ENCODE measurements around the gene AHCYL2. TPM values are rescaled to one million over a fixed set of nuclear protein-coding genes. Genes with fewer than 3 reads are reported as not detected.

AHCYL2 gene
- total RNA-seq, 1 experiment from 2014 or later = 20.2 TPM

DNA sequence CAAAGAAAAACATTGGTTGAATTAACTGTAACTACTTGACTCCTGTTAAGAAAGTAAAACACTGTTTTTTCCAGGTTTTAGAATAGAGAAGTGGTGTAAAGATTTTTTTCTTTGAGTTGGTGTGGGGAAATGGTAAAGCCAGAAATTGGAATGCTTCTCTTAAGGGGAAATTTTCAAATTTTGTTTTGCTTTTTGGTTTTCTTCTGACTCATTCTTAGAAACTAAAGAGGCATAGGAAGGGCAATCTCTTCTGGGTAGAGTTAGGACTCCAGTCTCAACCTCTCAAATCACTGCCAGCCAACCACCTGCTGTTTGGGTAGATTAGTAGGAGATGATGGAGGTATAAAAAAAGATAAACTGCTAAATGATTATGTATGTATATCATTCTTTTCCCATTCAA, 161.7 kb downstream of the AHCYL2 start:
- Histone ChIP-seq H3K4me1 (ENCODE audit: control insufficient read depth, insufficient read depth, low read length) (no peaks in the 10 kb centered on the region), H3K36me3 (ENCODE audit: control insufficient read depth, insufficient read depth, low read length) (no peaks in the 10 kb centered on the region), H3K27ac (ENCODE audit: low read length) (no peak overlapping the region), H3K9me3 (ENCODE audit: control insufficient read depth, insufficient read depth, low read depth, low read length) (no peaks in the 10 kb centered on the region), H3K4me3 (ENCODE audit: low read depth in 2 of 2, low read length in 2 of 2) (no peak overlapping the region), H3K27me3 (ENCODE audit: control insufficient read depth, insufficient read depth, low read length) (no peaks in the 10 kb centered on the region)
- ATAC-seq (no peak), DNase-seq (ENCODE audit: low read depth, low spot score) (no peak)
- intact Hi-C loops (cut with micrococcal nuclease; ENCODE audit: unreplicated experiment) (no loop called here), in situ Hi-C loops (cut with HindIII; ENCODE audit: low pct_unique_long_range_greater_than_20kb, low sequenced_read_pairs) (no loop called here)
- BruUV-seq (replicated peaks) = no TSS peak
- TF ChIP-seq, protein P1, sequence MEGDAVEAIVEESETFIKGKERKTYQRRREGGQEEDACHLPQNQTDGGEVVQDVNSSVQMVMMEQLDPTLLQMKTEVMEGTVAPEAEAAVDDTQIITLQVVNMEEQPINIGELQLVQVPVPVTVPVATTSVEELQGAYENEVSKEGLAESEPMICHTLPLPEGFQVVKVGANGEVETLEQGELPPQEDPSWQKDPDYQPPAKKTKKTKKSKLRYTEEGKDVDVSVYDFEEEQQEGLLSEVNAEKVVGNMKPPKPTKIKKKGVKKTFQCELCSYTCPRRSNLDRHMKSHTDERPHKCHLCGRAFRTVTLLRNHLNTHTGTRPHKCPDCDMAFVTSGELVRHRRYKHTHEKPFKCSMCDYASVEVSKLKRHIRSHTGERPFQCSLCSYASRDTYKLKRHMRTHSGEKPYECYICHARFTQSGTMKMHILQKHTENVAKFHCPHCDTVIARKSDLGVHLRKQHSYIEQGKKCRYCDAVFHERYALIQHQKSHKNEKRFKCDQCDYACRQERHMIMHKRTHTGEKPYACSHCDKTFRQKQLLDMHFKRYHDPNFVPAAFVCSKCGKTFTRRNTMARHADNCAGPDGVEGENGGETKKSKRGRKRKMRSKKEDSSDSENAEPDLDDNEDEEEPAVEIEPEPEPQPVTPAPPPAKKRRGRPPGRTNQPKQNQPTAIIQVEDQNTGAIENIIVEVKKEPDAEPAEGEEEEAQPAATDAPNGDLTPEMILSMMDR (IDR thresholded peaks at IDR 0.05) = no peak
- TF ChIP-seq, protein P2, sequence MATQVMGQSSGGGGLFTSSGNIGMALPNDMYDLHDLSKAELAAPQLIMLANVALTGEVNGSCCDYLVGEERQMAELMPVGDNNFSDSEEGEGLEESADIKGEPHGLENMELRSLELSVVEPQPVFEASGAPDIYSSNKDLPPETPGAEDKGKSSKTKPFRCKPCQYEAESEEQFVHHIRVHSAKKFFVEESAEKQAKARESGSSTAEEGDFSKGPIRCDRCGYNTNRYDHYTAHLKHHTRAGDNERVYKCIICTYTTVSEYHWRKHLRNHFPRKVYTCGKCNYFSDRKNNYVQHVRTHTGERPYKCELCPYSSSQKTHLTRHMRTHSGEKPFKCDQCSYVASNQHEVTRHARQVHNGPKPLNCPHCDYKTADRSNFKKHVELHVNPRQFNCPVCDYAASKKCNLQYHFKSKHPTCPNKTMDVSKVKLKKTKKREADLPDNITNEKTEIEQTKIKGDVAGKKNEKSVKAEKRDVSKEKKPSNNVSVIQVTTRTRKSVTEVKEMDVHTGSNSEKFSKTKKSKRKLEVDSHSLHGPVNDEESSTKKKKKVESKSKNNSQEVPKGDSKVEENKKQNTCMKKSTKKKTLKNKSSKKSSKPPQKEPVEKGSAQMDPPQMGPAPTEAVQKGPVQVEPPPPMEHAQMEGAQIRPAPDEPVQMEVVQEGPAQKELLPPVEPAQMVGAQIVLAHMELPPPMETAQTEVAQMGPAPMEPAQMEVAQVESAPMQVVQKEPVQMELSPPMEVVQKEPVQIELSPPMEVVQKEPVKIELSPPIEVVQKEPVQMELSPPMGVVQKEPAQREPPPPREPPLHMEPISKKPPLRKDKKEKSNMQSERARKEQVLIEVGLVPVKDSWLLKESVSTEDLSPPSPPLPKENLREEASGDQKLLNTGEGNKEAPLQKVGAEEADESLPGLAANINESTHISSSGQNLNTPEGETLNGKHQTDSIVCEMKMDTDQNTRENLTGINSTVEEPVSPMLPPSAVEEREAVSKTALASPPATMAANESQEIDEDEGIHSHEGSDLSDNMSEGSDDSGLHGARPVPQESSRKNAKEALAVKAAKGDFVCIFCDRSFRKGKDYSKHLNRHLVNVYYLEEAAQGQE (IDR thresholded peaks at IDR 0.05; ENCODE audit: insufficient read depth in 1 of 2, low read depth in 2 of 2, low read length in 1 of 2) = no peak
- TF ChIP-seq TCF7L2 (IDR thresholded peaks at IDR 0.05; ENCODE audit: low read depth, low read length) (no peak), SIN3A (IDR thresholded peaks at IDR 0.05; ENCODE audit: borderline replicate concordance, insufficient read depth, low read depth, low read length) (no peak), POLR2AphosphoS5 (IDR thresholded peaks at IDR 0.05; ENCODE audit: low read depth, low read length) (no peak)
- ChIA-PET POLR2A (no interaction called here), CTCF (interaction anchor here (0.6 kb wide), 1 partner anchor 94 kb away, joined by 3 read pairs; no protein-coding TSS in a partner anchor)

- ATAC-seq (no peak), DNase-seq (ENCODE audit: low read depth, low spot score) (no peak)
- Histone ChIP-seq H3K36me3 (ENCODE audit: control insufficient read depth, insufficient read depth, low read length) (no peaks in the 10 kb centered on the region), H3K4me3 (ENCODE audit: low read depth in 2 of 2, low read length in 2 of 2) (no peak overlapping the region), H3K27me3 (ENCODE audit: control insufficient read depth, insufficient read depth, low read length) (no peaks in the 10 kb centered on the region), H3K9me3 (ENCODE audit: control insufficient read depth, insufficient read depth, low read depth, low read length) (no peaks in the 10 kb centered on the region), H3K4me1 (ENCODE audit: control insufficient read depth, insufficient read depth, low read length) (no peaks in the 10 kb centered on the region), H3K27ac (ENCODE audit: low read length) (no peak overlapping the region)
- no TSS peak for BruUV-seq (replicated peaks)
- in situ Hi-C loops (cut with HindIII; ENCODE audit: low pct_unique_long_range_greater_than_20kb, low sequenced_read_pairs) = no loop called here
- ChIA-PET POLR2A (no interaction called here), CTCF (no interaction called here)
- TF ChIP-seq TCF7L2 (IDR thresholded peaks at IDR 0.05; ENCODE audit: low read depth, low read length) = no peak
- TF ChIP-seq, protein P1 (IDR thresholded peaks at IDR 0.05) = no peak
- no peak for TF ChIP-seq SIN3A (IDR thresholded peaks at IDR 0.05; ENCODE audit: borderline replicate concordance, insufficient read depth, low read depth, low read length)
- intact Hi-C loops (cut with micrococcal nuclease; ENCODE audit: unreplicated experiment) = no loop called here
Measured at GRCh38 chr7:129387537-129387936, 162.7 kb downstream of the AHCYL2 start.
